ENCODE measurements around the gene SMAD5. TPM values are rescaled to one million over a fixed set of nuclear protein-coding genes. Genes with fewer than 3 reads are reported as not detected.

SMAD5 gene
- total and polyA plus RNA-seq, 2 donors (not counting 1 experiment from before 2014, with no cell fraction given) = 9.4 to 38.6 TPM

- DNase-seq (no peak), ATAC-seq (ENCODE audit: low read depth) (no peak)
- Histone ChIP-seq H3K79me2 (ENCODE audit: control insufficient read depth, insufficient read depth, low read length) (no peaks in the 10 kb centered on the region), H4K20me1 (ENCODE audit: control insufficient read depth, insufficient read depth, low read length, poor library complexity, severe bottlenecking) (no peaks in the 10 kb centered on the region), H3K36me3 (replicated peaks in 1 of 2; ENCODE audit: control extremely low read depth in 1 of 2, control insufficient read depth in 1 of 2, extremely low read depth in 1 of 2, insufficient read depth in 2 of 2, low read length in 1 of 2) (no peaks in the 10 kb centered on the region), H3K27me3 (replicated peaks in 1 of 4; ENCODE audit: control extremely low read depth in 1 of 4, control insufficient read depth in 3 of 4, insufficient read depth in 4 of 4, low read length in 3 of 4) (peaks cover 0 to 8% (median 0%) of the 10 kb centered on the region in 4 experiments), H3K4me1 (ENCODE audit: control insufficient read depth in 2 of 2, insufficient read depth in 2 of 2, low read length in 2 of 2) (no peaks in the 10 kb centered on the region), H3K4me3 (ENCODE audit: control extremely low read depth in 1 of 5, extremely low read depth in 1 of 5, insufficient read depth in 1 of 5, low read depth in 2 of 5, low read length in 4 of 5) (no peak overlapping the region), H3K9me3 (ENCODE audit: control extremely low read depth in 1 of 3, control insufficient read depth in 2 of 3, insufficient read depth in 1 of 3, low read length in 2 of 3) (no peaks in the 10 kb centered on the region), H3K9ac (ENCODE audit: low read length) (no peak overlapping the region), H3K27ac (ENCODE audit: low read length in 2 of 2) (no peak overlapping the region), H3K4me2 (replicated peaks; ENCODE audit: low read depth, low read length, poor library complexity, severe bottlenecking) (no peak overlapping the region), H2AFZ (ENCODE audit: insufficient read depth, low read depth, low read length, poor library complexity, severe bottlenecking) (no peak overlapping the region)
- Mint-ChIP-seq H3K9me3 (ENCODE audit: insufficient read depth) (no peaks in the 10 kb centered on the region), H3K27ac (no peak overlapping the region), H3K4me3 (no peak overlapping the region), H3K27me3 (peaks cover 8% of the 10 kb centered on the region), H3K4me1 (no peaks in the 10 kb centered on the region)
- CTCF ChIA-PET = no interaction called here
- intact Hi-C loops (cut with micrococcal nuclease) = no loop called here
- 88% methylated on average over 1 of the region's 1 CpG for WGBS (ENCODE audit: insufficient coverage)
- POLR2A ChIA-PET = no interaction called here
- TF ChIP-seq CTCF (IDR thresholded peaks at IDR 0.05) = no peak
- TF ChIP-seq EZH2 (IDR thresholded peaks at IDR 0.05; ENCODE audit: borderline replicate concordance, insufficient read depth, low read depth, low read length, poor library complexity, severe bottlenecking) = no peak
These were observed 23.9 kb upstream of the SMAD5 start for GRCh38 chr5:136108766-136109165.

GRCh38 chr5:136109453-136110135 is 23.1 kb upstream of the SMAD5 start:
- Histone ChIP-seq H3K9me3 (ENCODE audit: control extremely low read depth in 1 of 3, control insufficient read depth in 2 of 3, insufficient read depth in 1 of 3, low read length in 2 of 3) (no peaks in the 10 kb centered on the region), H3K79me2 (ENCODE audit: control insufficient read depth, insufficient read depth, low read length) (no peaks in the 10 kb centered on the region), H3K4me3 (ENCODE audit: control extremely low read depth in 1 of 5, extremely low read depth in 1 of 5, insufficient read depth in 1 of 5, low read depth in 2 of 5, low read length in 4 of 5) (no peak overlapping the region), H3K36me3 (replicated peaks in 1 of 2; ENCODE audit: control extremely low read depth in 1 of 2, control insufficient read depth in 1 of 2, extremely low read depth in 1 of 2, insufficient read depth in 2 of 2, low read length in 1 of 2) (no peaks in the 10 kb centered on the region), H3K27ac (ENCODE audit: low read length in 2 of 2) (no peak overlapping the region), H4K20me1 (ENCODE audit: control insufficient read depth, insufficient read depth, low read length, poor library complexity, severe bottlenecking) (no peaks in the 10 kb centered on the region), H3K27me3 (replicated peaks in 1 of 4; ENCODE audit: control extremely low read depth in 1 of 4, control insufficient read depth in 3 of 4, insufficient read depth in 4 of 4, low read length in 3 of 4) (peaks cover 0 to 12% (median 0%) of the 10 kb centered on the region in 4 experiments), H3K4me2 (replicated peaks; ENCODE audit: low read depth, low read length, poor library complexity, severe bottlenecking) (no peak overlapping the region), H3K9ac (ENCODE audit: low read length) (no peak overlapping the region), H2AFZ (ENCODE audit: insufficient read depth, low read depth, low read length, poor library complexity, severe bottlenecking) (no peak overlapping the region), H3K4me1 (ENCODE audit: control insufficient read depth in 2 of 2, insufficient read depth in 2 of 2, low read length in 2 of 2) (no peaks in the 10 kb centered on the region)
- Mint-ChIP-seq H3K4me3 (no peak overlapping the region), H3K27me3 (peaks cover 7% of the 10 kb centered on the region), H3K9me3 (ENCODE audit: insufficient read depth) (no peaks in the 10 kb centered on the region), H3K4me1 (no peaks in the 10 kb centered on the region), H3K27ac (no peak overlapping the region)
- POLR2A ChIA-PET = no interaction called here
- intact Hi-C loops (cut with micrococcal nuclease) = no loop called here
- DNase-seq (no peak), ATAC-seq (ENCODE audit: low read depth) (no peak)
- WGBS (ENCODE audit: insufficient coverage) = 95% methylated on average over 4 of the region's 5 CpGs
- CTCF ChIA-PET = no interaction called here
- TF ChIP-seq CTCF (IDR thresholded peaks at IDR 0.05) (no peak), EZH2 (IDR thresholded peaks at IDR 0.05; ENCODE audit: borderline replicate concordance, insufficient read depth, low read depth, low read length, poor library complexity, severe bottlenecking) (no peak)

All from B cell (primary cell).